ENCODE results near the gene MIDN. TPM values are rescaled to one million over a fixed set of nuclear protein-coding genes. Genes with fewer than 3 reads are reported as not detected.

MIDN gene
- total RNA-seq, 3 donors from 2014 or later = 13.8 to 28.5 (median 22.4) TPM

DNA sequence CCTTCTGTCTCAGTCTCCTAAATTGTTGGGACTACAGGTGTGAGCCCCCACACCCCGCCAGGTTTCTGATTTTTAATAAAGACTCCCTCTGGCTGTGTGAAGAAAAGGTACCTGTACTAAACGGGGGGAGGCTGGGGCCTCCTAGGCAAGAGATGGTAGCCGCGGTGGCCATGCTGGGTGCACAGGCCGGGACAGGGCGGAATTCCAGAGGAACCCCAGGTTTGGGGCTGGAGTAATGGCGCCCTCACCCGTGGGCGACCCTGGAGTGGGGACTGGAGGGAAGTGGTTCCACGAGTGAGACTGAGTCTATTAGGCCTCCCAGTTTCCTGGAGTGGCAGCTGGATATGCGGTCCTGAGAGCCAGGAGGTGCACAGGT is 9.0 kb upstream of the MIDN start:
- no peaks in the 10 kb centered on the region for H3K27me3 ChIP-seq
- intact Hi-C loops (cut with DNase I; ENCODE audit: low total_unique reads) = no loop called here
- H3K4me3 ChIP-seq = peak overlapping the region in 2 of 3 donors; percentile 46 to 97
- H3K27ac ChIP-seq = peak overlapping the region; percentile 93 to 97
- no peaks in the 10 kb centered on the region for H3K36me3 ChIP-seq
- no peaks in the 10 kb centered on the region for H3K9me3 ChIP-seq
- no peak for DNase-seq (ENCODE audit: low spot score in 2 of 2)
- H3K4me1 ChIP-seq = peaks cover 19 to 34% of the 10 kb centered on the region in 2 donors
- TF ChIP-seq POLR2AphosphoS5 (IDR thresholded peaks at IDR 0.05) (no peak), CTCF (IDR thresholded peaks at IDR 0.05) (no peak), POLR2A (IDR thresholded peaks at IDR 0.05) (no peak)

GRCh38 chr19:1239796-1240737 is 8.3 kb upstream of the MIDN start:
- TF ChIP-seq POLR2A (IDR thresholded peaks at IDR 0.05) (no peak), CTCF (IDR thresholded peaks at IDR 0.05) (peak; percentile 37 to 94 (median 71))
- Histone ChIP-seq H3K4me1 (peaks cover 26 to 41% of the 10 kb centered on the region in 2 donors), H3K4me3 (peak overlapping the region; percentile 17 to 97 (median 46)), H3K36me3 (no peaks in the 10 kb centered on the region), H3K27me3 (no peaks in the 10 kb centered on the region), H3K9me3 (no peaks in the 10 kb centered on the region), H3K27ac (peak overlapping the region; percentile 93 to 97)
- peak; percentile 84 to 85 for DNase-seq (ENCODE audit: low spot score in 2 of 2)
- intact Hi-C loops (cut with DNase I; ENCODE audit: low total_unique reads) = no loop called here

GRCh38 chr19:1240925-1241324 is 7.5 kb upstream of the MIDN start:
- TF ChIP-seq POLR2AphosphoS5 (IDR thresholded peaks at IDR 0.05) (no peak), CTCF (IDR thresholded peaks at IDR 0.05) (no peak), POLR2A (IDR thresholded peaks at IDR 0.05) (no peak)
- H3K27ac ChIP-seq = peak overlapping the region; percentile 93 to 97
- intact Hi-C loops (cut with DNase I; ENCODE audit: low total_unique reads) = no loop called here

DNA sequence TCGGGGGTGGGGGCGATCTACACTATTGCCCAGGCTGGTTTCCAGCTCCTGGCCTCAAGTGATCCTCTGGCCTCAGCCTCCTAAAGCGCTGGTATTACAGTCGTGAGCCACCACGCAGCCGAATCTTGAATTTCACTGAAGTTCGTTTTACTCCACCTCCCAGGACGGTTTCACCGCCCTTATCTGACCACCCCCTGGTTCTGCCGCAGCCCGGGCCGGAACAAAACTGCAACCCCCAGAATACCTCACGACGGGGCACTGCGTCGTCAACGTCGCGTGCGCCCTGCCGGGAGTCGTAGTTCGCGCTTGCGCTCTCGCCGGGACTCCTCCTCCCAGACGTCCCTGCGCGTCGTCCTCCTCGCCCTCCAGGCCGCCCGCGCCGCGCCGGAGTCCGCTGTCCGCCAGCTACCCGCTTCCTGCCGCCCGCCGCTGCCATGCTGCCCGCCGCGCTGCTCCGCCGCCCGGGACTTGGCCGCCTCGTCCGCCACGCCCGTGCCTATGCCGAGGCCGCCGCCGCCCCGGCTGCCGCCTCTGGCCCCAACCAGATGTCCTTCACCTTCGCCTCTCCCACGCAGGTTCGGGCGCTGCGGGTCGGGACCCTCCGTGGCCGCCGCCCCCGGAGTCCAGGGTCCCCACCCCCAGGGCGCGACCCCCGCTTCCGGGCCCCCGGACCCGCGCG is 6.8 kb upstream of the MIDN start, which contains the start of gene ATP5F1D:
Gene ATP5F1D (plus strand): TSS at position 335 of the 679 bp plus-strand sequence. CDS start 100 bp downstream, at position 435.
- H3K9me3 ChIP-seq = no peaks in the 10 kb centered on the region
- intact Hi-C loops (cut with DNase I; ENCODE audit: low total_unique reads) = no loop called here
- peak within 1 kb of the TSS; percentile 84 to 97 (median 88) for H3K4me3 ChIP-seq
- no peaks in the 10 kb centered on the region for H3K36me3 ChIP-seq
- TF ChIP-seq CTCF (IDR thresholded peaks at IDR 0.05) (no peak), POLR2AphosphoS5 (IDR thresholded peaks at IDR 0.05) (peak; percentile 46 to 61 (median 58)), POLR2A (IDR thresholded peaks at IDR 0.05) (peak; percentile 25)
- peaks cover 32 to 47% of the 10 kb centered on the region in 2 donors for H3K4me1 ChIP-seq
- H3K27me3 ChIP-seq = no peaks in the 10 kb centered on the region
- peak; percentile 91 to 93 for DNase-seq (ENCODE audit: low spot score in 2 of 2)
- peak within 1 kb of the TSS; percentile 93 to 97 for H3K27ac ChIP-seq

More at GRCh38 chr19:1240925-1241324, 7.5 kb upstream of the MIDN start:
- H3K9me3 ChIP-seq = no peaks in the 10 kb centered on the region
- H3K4me3 ChIP-seq = peak overlapping the region in 2 of 3 donors; percentile 88 to 97
- no peak for DNase-seq (ENCODE audit: low spot score in 2 of 2)
- H3K27me3 ChIP-seq = no peaks in the 10 kb centered on the region
- H3K4me1 ChIP-seq = peaks cover 32 to 50% of the 10 kb centered on the region in 2 donors
- no peaks in the 10 kb centered on the region for H3K36me3 ChIP-seq

All from breast epithelium (tissue), 4 donors.